A673 (cell line): Measurements from ENCODE around the gene CEP85L.

ENCODE experiments used
- EZH2 ChIP-seq: fragments of 200-600 bp; sonication (generic); IDR thresholded peaks from 2 replicates; pipeline ENCODE4 v1.6.1; 2017; ENCODE audit warnings: borderline replicate concordance, low read depth, mild to moderate bottlenecking, mixed read lengths, antibody characterized with exemption, low read length; ENCODE audit not compliant: poor library complexity, severe bottlenecking
- TF ChIP-seq, protein P1 (sequence below): fragments of 300-800, 200-600 bp; sonication (generic); conservative IDR thresholded peaks from 2 replicates; pipeline ENCODE4 v1.5.1; 2017; ENCODE audit warnings: low read depth, mild to moderate bottlenecking, antibody characterized with exemption, low read length, moderate library complexity, mixed read lengths

DNA sequence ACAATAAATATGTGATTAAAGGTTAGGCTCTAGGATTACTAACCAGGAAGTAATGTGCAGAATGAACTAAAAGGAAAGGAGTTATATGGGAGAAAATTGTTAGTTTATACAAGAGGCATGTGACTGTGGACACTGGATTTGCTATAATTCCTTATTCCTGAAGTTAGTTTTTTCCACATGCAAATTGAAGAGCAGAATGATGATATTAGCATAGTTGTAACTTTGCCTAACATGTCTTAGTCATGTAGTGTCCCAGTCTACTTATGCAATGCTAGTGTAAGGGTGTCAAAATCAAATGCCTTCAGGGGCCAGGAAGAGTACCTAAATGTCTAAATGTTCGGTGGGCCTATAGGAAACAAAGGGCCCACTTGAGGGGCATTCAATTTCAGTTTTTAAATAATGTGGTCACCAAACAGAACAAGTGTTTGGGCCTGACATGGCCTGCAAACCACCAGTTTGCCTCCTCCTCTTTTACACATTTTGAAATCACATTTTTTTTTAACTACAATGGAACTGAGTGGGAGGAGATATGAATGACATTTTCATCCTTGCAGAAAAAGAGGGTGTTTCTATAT lies 28.0 kb upstream of the CEP85L start:
- TF ChIP-seq, protein P1, sequence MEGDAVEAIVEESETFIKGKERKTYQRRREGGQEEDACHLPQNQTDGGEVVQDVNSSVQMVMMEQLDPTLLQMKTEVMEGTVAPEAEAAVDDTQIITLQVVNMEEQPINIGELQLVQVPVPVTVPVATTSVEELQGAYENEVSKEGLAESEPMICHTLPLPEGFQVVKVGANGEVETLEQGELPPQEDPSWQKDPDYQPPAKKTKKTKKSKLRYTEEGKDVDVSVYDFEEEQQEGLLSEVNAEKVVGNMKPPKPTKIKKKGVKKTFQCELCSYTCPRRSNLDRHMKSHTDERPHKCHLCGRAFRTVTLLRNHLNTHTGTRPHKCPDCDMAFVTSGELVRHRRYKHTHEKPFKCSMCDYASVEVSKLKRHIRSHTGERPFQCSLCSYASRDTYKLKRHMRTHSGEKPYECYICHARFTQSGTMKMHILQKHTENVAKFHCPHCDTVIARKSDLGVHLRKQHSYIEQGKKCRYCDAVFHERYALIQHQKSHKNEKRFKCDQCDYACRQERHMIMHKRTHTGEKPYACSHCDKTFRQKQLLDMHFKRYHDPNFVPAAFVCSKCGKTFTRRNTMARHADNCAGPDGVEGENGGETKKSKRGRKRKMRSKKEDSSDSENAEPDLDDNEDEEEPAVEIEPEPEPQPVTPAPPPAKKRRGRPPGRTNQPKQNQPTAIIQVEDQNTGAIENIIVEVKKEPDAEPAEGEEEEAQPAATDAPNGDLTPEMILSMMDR = no peak
- TF ChIP-seq EZH2 = no peak
